Left colon (tissue), 2 donors: Measurements from ENCODE around the gene RAB36. TPM values are rescaled to one million over a fixed set of nuclear protein-coding genes. Genes with fewer than 3 reads are reported as not detected.
"Not testable (repeated sequence)": the region's sequence is repeated elsewhere in the genome, so short reads cannot be mapped to it uniquely, and the experiment has no call there.

Source experiments
- ATAC-seq: fragments of 200-7000 bp; cut with Tn5 transposase; one replicate; pipeline ENCODE4 v1.9.1; 2020; ENCODE audit warnings: mild to moderate bottlenecking, moderate library complexity
- DNase-seq, 2 donors: peaks; one replicate each; pipeline ENCODE4 v3.0.0-alpha.2; 2020
- intact Hi-C, 2 donors: fragments of 100-400 bp; cut with DNase I in 1 of 2; cut with micrococcal nuclease in 1 of 2; formaldehyde crosslinking; loops; one replicate each; pipeline versions ENCODE4 v1.11.2 to v1.14.0; 2022; cut with DNase I, micrococcal nuclease
- total RNA-seq, 2 donors: library from RNA; stranded (reverse); fragmentation: NEBNext Ultra II Directional; extraction: Animal tissue kit (Norgen Biotek cat#: 25700); gene quantifications; one replicate each; pipeline ENCODE4 v1.2.1, GENCODE V29; 2021
- donor health status: DM: no; HTN: no; CAD: no.
- donor health status: DM: yes; HTN: yes; CAD: no.

RAB36 gene
- total RNA-seq, 2 donors from 2014 or later = 1.1 to 1.2 TPM

GRCh38 chr22:23129149-23129548, 16.1 kb upstream of the RAB36 start:
- ATAC-seq (no peak), DNase-seq (no peak)
- intact Hi-C loops = loop anchor here (2.0 to 5.0 kb wide), 2 partner anchors 170 to 172 kb away; no protein-coding TSS in a partner anchor

DNA sequence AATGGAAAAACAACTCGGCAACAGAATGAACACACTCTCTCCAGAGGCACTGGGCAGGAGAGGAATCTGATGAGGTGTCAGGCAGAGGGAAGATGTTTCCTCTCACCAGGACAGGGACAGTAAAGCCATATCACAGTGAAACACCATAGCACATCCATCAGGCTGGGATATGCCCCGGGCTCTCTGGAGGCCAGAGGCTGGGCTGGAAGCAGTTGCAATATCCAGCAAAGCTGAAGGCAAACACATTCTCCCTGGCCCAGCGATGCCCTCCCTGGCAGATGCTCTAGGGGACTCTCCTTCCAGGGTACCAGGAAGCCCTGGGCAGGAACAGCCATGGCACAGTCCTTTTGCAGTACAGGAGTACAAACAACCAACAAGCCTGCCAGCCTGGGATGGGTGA, 14.6 kb upstream of the RAB36 start:
- no peak for ATAC-seq
- intact Hi-C loops = no loop called here
- no peak for DNase-seq

DNA sequence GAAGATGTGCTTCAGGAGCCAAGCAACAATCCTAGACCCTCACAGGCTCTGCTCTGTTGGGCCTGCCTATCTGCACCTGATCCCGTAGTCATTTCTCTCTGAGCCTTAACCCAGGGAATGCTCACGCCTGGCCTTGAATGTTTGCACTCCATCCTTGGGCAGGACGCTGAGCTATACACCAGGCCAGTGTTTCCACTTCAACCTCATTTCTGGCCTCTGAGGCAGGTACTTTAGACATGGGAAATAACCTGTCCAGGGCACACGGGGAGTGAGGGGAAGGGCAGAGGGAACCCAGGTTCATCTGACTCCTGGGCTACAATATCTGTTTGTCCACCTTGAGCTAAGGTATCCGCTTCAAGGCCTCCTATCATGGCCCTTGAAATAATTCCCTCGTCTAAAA, 13.3 kb upstream of the RAB36 start:
- DNase-seq = no peak
- no peak for ATAC-seq
- intact Hi-C loops = no loop called here

DNA sequence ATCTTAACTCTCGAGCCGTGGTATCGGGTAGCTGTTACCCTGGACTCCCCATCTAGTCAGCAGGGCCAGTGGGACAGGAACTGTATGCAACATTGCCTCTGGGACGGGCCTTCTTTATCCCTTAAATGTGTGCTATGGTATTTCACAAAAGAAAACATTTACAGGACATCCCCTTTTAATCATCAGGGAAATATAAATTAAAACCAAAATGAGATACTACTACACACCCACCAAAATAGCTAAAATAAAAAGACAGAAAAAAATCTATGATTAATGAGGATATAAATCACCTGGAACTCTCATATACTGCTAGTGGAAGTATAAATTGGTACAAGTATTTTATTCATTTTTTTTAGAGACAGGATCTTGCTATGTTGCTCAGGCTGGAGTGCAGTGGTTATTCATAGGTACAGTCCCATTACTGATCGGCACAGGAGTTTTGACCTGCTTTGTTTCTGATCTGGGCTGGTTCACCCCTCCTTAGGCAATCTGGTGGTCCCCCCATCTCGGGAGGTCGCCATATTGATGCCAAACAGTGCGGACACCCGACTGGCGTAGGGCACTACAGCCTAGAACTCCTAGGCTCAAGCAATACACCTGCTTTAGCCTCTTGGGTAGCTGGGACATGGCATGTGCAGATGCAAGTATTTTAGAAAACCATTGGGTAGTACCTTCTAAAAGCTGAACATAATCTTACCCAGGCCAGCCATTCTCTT, 12.7 kb upstream of the RAB36 start:
- ATAC-seq = no peak
- no peak for DNase-seq
- intact Hi-C loops = no loop called here

DNA sequence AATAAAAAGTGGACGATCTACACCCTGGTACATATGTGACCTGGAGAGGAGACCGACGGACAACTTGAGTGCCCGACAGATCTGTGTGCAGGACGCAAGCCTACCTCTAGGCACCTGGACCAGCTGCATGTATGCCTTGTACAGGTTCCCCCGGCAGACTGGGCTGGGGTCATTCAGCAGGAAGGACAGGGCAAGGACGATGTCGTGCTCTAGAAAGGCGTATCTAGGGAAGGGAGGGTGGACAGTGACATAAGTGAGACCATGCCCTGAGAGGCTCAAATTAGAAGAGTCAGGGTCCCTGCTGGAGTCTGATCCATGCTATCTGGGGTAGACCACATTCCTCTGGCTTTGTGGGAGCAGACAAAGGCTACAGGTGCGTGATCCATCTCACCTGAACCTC, 11.4 kb upstream of the RAB36 start:
- ATAC-seq = no peak
- DNase-seq = no peak
- intact Hi-C loops = no loop called here

GRCh38 chr22:23136991-23137390, 8.3 kb upstream of the RAB36 start:
- intact Hi-C loops, DNase-seq, ATAC-seq: not testable (repeated sequence)

DNA sequence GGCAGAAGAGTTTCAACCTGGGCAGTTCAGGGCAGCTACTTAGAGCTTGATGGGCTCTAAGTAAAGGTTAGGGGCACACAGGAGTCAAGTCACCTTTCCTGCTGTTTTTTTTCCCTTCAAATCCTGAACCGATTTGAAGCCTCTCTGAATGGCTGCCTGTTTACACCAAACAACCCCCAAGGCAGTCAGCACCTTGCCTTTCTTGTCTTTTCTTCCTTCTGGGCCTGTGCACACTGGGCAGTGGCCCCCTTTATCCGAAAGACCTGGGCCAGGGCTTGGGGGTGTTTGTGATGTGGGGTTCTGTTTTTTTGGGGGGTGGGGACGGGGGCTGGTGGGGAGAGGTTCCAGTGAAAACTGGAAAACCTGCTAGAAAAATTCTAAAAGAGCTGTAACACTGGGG, 7.8 kb upstream of the RAB36 start:
- intact Hi-C loops = no loop called here
- no peak for DNase-seq
- no peak for ATAC-seq

GRCh38 chr22:23137905-23138561, 7.2 kb upstream of the RAB36 start:
- DNase-seq (peak in 1 of 2 donors; percentile 30), ATAC-seq (no peak)
- intact Hi-C loops = no loop called here

- ATAC-seq = no peak
- DNase-seq = no peak
- intact Hi-C loops = no loop called here
Measured at GRCh38 chr22:23138584-23139435, 6.5 kb upstream of the RAB36 start.

DNA sequence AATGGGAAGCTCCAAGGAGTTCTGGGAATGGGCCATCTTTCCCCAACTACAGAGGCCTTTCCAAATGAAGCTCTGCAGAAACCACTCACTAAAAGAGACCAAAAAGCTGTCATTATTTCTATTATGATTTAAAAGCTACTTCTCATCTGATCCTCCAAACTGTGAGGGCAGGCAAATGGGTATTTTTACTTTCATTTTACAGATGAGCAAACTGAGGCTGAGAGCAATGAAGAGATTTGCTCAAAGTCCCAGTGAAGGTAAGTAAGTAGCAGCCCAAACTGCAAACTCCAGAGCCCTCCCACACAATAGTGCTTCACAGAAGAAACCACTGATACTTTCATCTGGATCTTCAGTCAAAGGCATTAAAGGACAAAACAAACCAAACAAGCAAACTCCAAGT, 4.9 kb upstream of the RAB36 start:
- intact Hi-C loops = no loop called here
- DNase-seq (no peak), ATAC-seq (no peak)

DNA sequence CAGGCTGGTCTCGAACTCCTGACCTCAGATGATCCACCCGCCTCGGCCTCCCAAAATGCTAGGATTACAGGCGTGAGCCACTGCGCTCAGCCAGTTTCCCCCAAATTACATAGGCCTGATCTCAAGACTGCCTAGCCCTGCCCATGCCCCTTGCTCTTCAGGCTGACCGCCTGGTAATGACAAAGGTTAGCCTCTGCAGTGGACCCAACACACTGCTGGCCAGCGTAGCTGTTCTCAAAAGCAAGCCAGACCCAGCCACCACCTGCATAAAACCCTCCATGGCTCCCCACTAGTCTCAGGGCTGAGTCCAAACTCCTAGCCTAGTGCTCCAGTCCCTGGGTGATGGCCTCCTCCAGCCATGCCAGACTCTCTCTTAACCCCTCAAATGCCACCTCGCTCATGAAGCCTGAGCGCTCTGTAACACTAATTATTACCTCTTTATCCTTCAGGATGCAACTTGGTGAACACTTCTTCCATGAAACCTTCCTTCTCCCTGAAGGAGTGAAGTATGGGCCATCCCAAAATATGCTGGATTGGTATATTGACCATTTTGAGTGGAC, 2.7 kb upstream of the RAB36 start:
- intact Hi-C loops = no loop called here
- ATAC-seq = no peak
- DNase-seq = peak in 1 of 2 donors; percentile 35

GRCh38 chr22:23143119-23143518, 2.2 kb upstream of the RAB36 start:
- no peak for DNase-seq
- intact Hi-C loops = no loop called here
- no peak for ATAC-seq

DNA sequence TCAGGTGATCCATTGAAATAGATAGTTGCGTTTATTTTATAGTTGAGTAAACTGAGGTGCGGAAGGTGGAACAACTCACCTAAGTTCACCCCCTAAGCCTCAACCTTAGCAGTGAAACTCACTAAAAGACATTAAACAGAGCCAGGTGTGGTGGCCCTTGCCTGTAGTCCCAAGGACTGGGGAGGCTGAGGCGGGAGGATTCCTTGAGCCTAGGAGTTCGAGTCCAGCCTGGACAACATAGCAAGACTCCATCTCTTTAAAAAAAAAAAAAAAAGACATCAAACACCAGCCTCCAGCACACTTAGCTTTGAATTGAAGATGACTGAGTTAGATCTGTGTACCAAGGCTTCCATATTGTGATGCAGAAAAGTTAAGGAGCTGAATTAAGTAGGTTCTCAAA, 845 bp upstream of the RAB36 start:
- ATAC-seq = no peak
- no peak for DNase-seq
- intact Hi-C loops = no loop called here

GRCh38 chr22:23145878-23146470, 697 bp downstream of the RAB36 start:
- no peak for ATAC-seq
- intact Hi-C loops = no loop called here
- no peak for DNase-seq

- intact Hi-C loops = no loop called here
- DNase-seq (no peak), ATAC-seq (no peak)
Measured at GRCh38 chr22:23146478-23147205, 1.4 kb downstream of the RAB36 start.

- no peak for DNase-seq
- ATAC-seq = peak; percentile 24
- intact Hi-C loops = no loop called here
Measured at GRCh38 chr22:23147617-23148387, 2.5 kb downstream of the RAB36 start.

GRCh38 chr22:23149743-23150238, 4.5 kb downstream of the RAB36 start:
- DNase-seq (no peak), ATAC-seq (no peak)
- intact Hi-C loops = no loop called here

- ATAC-seq = no peak
- DNase-seq = no peak
- intact Hi-C loops = no loop called here
Measured at GRCh38 chr22:23150762-23151161, 5.5 kb downstream of the RAB36 start.
